SK-N-SH treated with all-trans-retinoic acid at 6 μM for 48 hours (cell line): Measurements from ENCODE around the gene NR2C1.

Experiments used
- ARNTL ChIP-seq: fragments of 450-650 bp; formaldehyde crosslinking; IDR thresholded peaks from 2 replicates; pipeline ENCODE4 v1.5.0; 2020; ENCODE audit warnings: low read depth, mild to moderate bottlenecking, moderate library complexity, borderline replicate concordance
- CSRNP3 ChIP-seq: fragments of 250-450 bp; sonication (Bioruptor Pico); IDR thresholded peaks from 2 replicates; pipeline ENCODE4 v1.5.1; 2021; ENCODE audit warnings: mild to moderate bottlenecking, moderate library complexity
- ZNF8 ChIP-seq: fragments of 450-650 bp; formaldehyde crosslinking; IDR thresholded peaks from 2 replicates; pipeline ENCODE4 v1.5.0; 2020; ENCODE audit warnings: mild to moderate bottlenecking, moderate library complexity

- TF ChIP-seq ARNTL (CRISPR knock-in tag) = no peak
- no peak for TF ChIP-seq CSRNP3 (CRISPR knock-in tag)
- no peak for TF ChIP-seq ZNF8 (CRISPR knock-in tag)
Observed at GRCh38 chr12:95003213-95003920, 70.1 kb downstream of the NR2C1 start, which contains the start of gene NDUFA12.
